Esophagus (tissue), 2 donors: ENCODE measurements around the gene UBASH3A. TPM values are rescaled to one million over a fixed set of nuclear protein-coding genes. Genes with fewer than 3 reads are reported as not detected.

Source experiments
- H3K27ac ChIP-seq, 2 donors: one replicate each; pipeline ENCODE4 v1.5.1; 2013; ENCODE audit warnings: low read depth in 2 of 2, mild to moderate bottlenecking in 2 of 2, inconsistent platforms in 1 of 2, low read length in 1 of 2, moderate library complexity in 1 of 2
- H3K27me3 ChIP-seq, 2 donors: one replicate each; pipeline ENCODE4 v1.6.1; 2013; ENCODE audit warnings: low read length in 2 of 2, control low read depth in 1 of 2, mild to moderate bottlenecking in 1 of 2; ENCODE audit not compliant: insufficient read depth in 2 of 2, control insufficient read depth in 1 of 2
- H3K36me3 ChIP-seq, 2 donors: one replicate each; pipeline ENCODE4 v1.6.1; 2013; ENCODE audit warnings: low read length in 1 of 2; ENCODE audit not compliant: control insufficient read depth in 2 of 2, insufficient read depth in 2 of 2
- H3K4me1 ChIP-seq, 2 donors: one replicate each; pipeline ENCODE4 v1.6.1; 2013; ENCODE audit warnings: low read length in 1 of 2; ENCODE audit not compliant: control insufficient read depth in 2 of 2, insufficient read depth in 2 of 2
- H3K4me3 ChIP-seq, 2 donors: one replicate each; pipeline ENCODE4 v1.5.1; 2013; ENCODE audit warnings: low read length in 2 of 2, mild to moderate bottlenecking in 2 of 2, low read depth in 1 of 2, moderate library complexity in 1 of 2
- H3K9me3 ChIP-seq, 2 donors: one replicate each; pipeline ENCODE4 v1.6.1; 2013; ENCODE audit warnings: mild to moderate bottlenecking in 2 of 2, low read depth in 1 of 2, low read length in 1 of 2, moderate library complexity in 1 of 2; ENCODE audit not compliant: control insufficient read depth in 2 of 2, insufficient read depth in 1 of 2
- WGBS, 2 donors: extraction: QIAGEN DNeasy Blood & Tissue Kit; methylation state at CpG; one replicate each; pipeline ENCODE4 v1.1.7; 2013; 5-methylcytosine and 5-hydroxymethylcytosine counted together
- polyA plus RNA-seq, 2 donors: library from polyadenylated mRNA; stranded (reverse); fragments of 200-250 nt; gene quantifications; one replicate each; pipeline ENCODE4 v1.2.3, GENCODE V29; 2013
- donor health status: healthy with polysubstance abuse.
- donor health status: Bipolar disorder and iron deficiency.

The UBASH3A gene
- polyA plus RNA-seq, 2 donors, result 0.46 to 0.59 TPM

- Histone ChIP-seq H3K36me3 (no peaks in the 10 kb centered on the region), H3K9me3 (peaks cover 0 to 7% of the 10 kb centered on the region in 2 donors), H3K4me1 (no peaks in the 10 kb centered on the region), H3K27me3 (no peaks in the 10 kb centered on the region), H3K4me3 (no peak overlapping the region), H3K27ac (no peak overlapping the region)
- 85 to 88% methylated on average over 6 of the region's 6 CpGs for WGBS, 2 donors
Observed at GRCh38 chr21:42430521-42430920, 26.8 kb downstream of the UBASH3A start.

GRCh38 chr21:42431196-42431595 is 27.5 kb downstream of the UBASH3A start:
- Histone ChIP-seq H3K4me3 (no peak overlapping the region), H3K27ac (no peak overlapping the region), H3K4me1 (no peaks in the 10 kb centered on the region), H3K9me3 (peaks cover 0 to 7% of the 10 kb centered on the region in 2 donors), H3K36me3 (no peaks in the 10 kb centered on the region), H3K27me3 (no peaks in the 10 kb centered on the region)
- WGBS, 2 donors, result 66 to 70% methylated on average over 7 of the region's 7 CpGs

- Histone ChIP-seq H3K4me3 (no peak overlapping the region), H3K27ac (no peak overlapping the region), H3K36me3 (no peaks in the 10 kb centered on the region), H3K27me3 (no peaks in the 10 kb centered on the region), H3K4me1 (no peaks in the 10 kb centered on the region), H3K9me3 (peaks cover 0 to 12% of the 10 kb centered on the region in 2 donors)
- 78 to 91% methylated on average over 1 of the region's 1 CpG for WGBS, 2 donors
Observed at GRCh38 chr21:42432695-42433094, 29.0 kb downstream of the UBASH3A start.

- 37 to 51% methylated on average over 10 of the region's 10 CpGs for WGBS, 2 donors
Observed at GRCh38 chr21:42433946-42434551, 30.3 kb downstream of the UBASH3A start.

GRCh38 chr21:42434884-42435283 is 31.2 kb downstream of the UBASH3A start:
- Histone ChIP-seq H3K27me3 (no peaks in the 10 kb centered on the region), H3K9me3 (peaks cover 0 to 12% of the 10 kb centered on the region in 2 donors), H3K36me3 (no peaks in the 10 kb centered on the region), H3K4me3 (no peak overlapping the region), H3K4me1 (no peaks in the 10 kb centered on the region), H3K27ac (no peak overlapping the region)
- 60 to 61% methylated on average over 3 of the region's 3 CpGs for WGBS, 2 donors

More at GRCh38 chr21:42433946-42434551, 30.3 kb downstream of the UBASH3A start:
- Histone ChIP-seq H3K27me3 (no peaks in the 10 kb centered on the region), H3K36me3 (no peaks in the 10 kb centered on the region), H3K4me3 (no peak overlapping the region), H3K27ac (no peak overlapping the region), H3K4me1 (no peaks in the 10 kb centered on the region), H3K9me3 (peaks cover 0 to 12% of the 10 kb centered on the region in 2 donors)

- Histone ChIP-seq H3K4me3 (no peak overlapping the region), H3K27ac (no peak overlapping the region), H3K4me1 (no peaks in the 10 kb centered on the region), H3K27me3 (no peaks in the 10 kb centered on the region), H3K36me3 (no peaks in the 10 kb centered on the region), H3K9me3 (peaks cover 0 to 12% of the 10 kb centered on the region in 2 donors)
- 49 to 63% methylated on average over 4 of the region's 4 CpGs for WGBS, 2 donors
Observed at GRCh38 chr21:42435401-42435800, 31.7 kb downstream of the UBASH3A start.

GRCh38 chr21:42435833-42436232 is 32.1 kb downstream of the UBASH3A start:
- no peak overlapping the region for H3K4me3 ChIP-seq
- no peaks in the 10 kb centered on the region for H3K4me1 ChIP-seq
- H3K36me3 ChIP-seq, result no peaks in the 10 kb centered on the region
- no peaks in the 10 kb centered on the region for H3K27me3 ChIP-seq
- H3K27ac ChIP-seq, result no peak overlapping the region
- H3K9me3 ChIP-seq, result peaks cover 0 to 12% of the 10 kb centered on the region in 2 donors

GRCh38 chr21:42436914-42437313 is 33.2 kb downstream of the UBASH3A start:
- H3K4me3 ChIP-seq, result no peak overlapping the region
- no peaks in the 10 kb centered on the region for H3K36me3 ChIP-seq
- no peak overlapping the region for H3K27ac ChIP-seq
- H3K27me3 ChIP-seq, result no peaks in the 10 kb centered on the region
- H3K9me3 ChIP-seq, result peaks cover 0 to 11% of the 10 kb centered on the region in 2 donors
- no peaks in the 10 kb centered on the region for H3K4me1 ChIP-seq

- Histone ChIP-seq H3K27ac (no peak overlapping the region), H3K4me1 (no peaks in the 10 kb centered on the region), H3K36me3 (no peaks in the 10 kb centered on the region), H3K4me3 (no peak overlapping the region), H3K27me3 (no peaks in the 10 kb centered on the region), H3K9me3 (peaks cover 0 to 8% of the 10 kb centered on the region in 2 donors)
- 51 to 53% methylated on average over 8 of the region's 8 CpGs for WGBS, 2 donors
Observed at GRCh38 chr21:42437786-42438185, 34.1 kb downstream of the UBASH3A start.
